GM19324 (cell line): Measurements from ENCODE around the gene TNFSF11.

Experiments
- ATAC-seq: cut with Tn5 transposase; IDR thresholded peaks from one replicate; pipeline ENCODE4 v1.9.1; 2021; ENCODE audit warnings: mild to moderate bottlenecking, moderate library complexity; ENCODE audit not compliant: unreplicated experiment, low FRiP score

TNFSF11 gene

GRCh38 chr13:42651936-42652641 is 78.1 kb downstream of the TNFSF11 start:
- no peak for ATAC-seq

GRCh38 chr13:42652642-42653415 is 78.9 kb downstream of the TNFSF11 start:
- no peak for ATAC-seq

- ATAC-seq, result no peak
Observed at GRCh38 chr13:42653679-42654078, 79.7 kb downstream of the TNFSF11 start.

- no peak for ATAC-seq
Observed at GRCh38 chr13:42654212-42654611, 80.3 kb downstream of the TNFSF11 start.

GRCh38 chr13:42654722-42655121 is 80.8 kb downstream of the TNFSF11 start:
- ATAC-seq, result no peak

- ATAC-seq, result no peak
Observed at GRCh38 chr13:42656161-42656560, 82.2 kb downstream of the TNFSF11 start.

- ATAC-seq, result no peak
Observed at GRCh38 chr13:42656958-42657357, 83.0 kb downstream of the TNFSF11 start.
